Inferior parietal cortex (tissue), 1 donor: ENCODE results near the gene USF2.

Experiments
- DNase-seq: peaks from one replicate; pipeline ENCODE4 v3.0.0-alpha.2; 2016; ENCODE audit errors: extremely low spot score

The USF2 gene

DNA sequence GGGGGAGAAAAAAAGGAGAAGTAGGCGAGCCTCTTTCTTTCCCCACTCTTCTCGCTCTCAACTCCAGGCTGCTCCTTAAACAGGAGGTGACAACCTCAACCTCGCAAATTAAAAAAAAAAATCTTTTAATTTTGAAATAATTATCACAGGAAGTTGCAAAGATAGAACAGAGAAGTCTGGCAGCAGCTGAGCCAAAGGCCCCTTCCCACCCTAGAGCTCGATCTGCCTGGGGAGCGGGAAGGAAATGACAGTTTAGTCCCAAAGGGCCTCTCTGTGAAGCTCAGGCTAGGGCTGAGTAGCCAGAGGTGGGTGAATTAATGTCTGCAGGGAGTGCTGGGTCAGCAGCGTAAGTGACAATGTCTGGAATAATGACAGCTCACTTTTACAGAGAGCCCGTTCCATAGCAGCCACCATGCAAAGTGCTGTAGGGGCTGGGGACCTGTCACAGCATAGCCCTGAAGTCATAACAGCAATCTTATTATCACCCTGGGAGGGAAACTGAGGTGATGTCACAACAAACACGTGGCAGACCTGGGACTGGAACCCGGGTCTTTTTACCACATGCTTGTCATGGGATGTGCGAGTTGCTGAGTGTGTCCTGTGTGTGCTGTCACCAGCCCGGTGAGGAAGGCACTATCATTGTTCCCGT, 51.4 kb downstream of the USF2 start:
- DNase-seq = no peak

DNA sequence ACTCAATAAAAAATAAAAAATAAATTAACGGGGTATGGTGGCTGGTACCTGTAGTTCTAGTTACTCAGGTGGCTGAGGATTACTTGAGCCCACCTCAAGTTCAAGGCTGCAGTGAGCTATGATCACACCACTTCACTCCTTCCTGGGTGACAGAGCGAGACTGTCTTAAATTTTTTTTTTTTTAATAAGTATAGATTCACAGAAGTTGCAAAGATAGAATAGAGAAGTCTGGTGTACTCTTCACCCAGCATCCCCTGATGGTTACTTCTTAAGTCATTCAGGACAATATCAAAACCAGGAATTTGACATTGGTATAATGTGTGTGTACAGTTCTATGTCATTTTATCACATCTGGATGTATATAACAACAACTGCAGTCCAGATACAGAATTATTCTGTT, 52.5 kb downstream of the USF2 start:
- DNase-seq = no peak

DNA sequence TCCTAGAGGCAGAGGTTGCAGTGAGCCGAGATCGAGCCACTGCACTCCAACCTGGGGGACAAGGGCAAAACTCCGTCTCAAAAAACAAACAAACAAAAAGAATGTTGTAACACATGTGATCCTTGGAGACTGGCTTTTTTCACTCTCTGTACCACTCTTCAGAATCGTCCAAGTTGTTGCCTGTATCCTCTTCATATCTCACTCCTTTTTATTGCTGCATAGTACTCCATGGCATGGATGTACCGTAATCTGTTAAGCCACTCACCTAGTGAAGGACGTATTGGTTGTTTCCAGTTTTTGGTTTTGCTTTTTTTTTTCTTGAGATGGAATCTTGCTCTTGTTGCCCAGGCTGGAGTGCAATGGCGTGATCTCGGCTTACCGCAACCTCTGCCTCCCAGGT, 53.3 kb downstream of the USF2 start:
- DNase-seq = no peak

DNA sequence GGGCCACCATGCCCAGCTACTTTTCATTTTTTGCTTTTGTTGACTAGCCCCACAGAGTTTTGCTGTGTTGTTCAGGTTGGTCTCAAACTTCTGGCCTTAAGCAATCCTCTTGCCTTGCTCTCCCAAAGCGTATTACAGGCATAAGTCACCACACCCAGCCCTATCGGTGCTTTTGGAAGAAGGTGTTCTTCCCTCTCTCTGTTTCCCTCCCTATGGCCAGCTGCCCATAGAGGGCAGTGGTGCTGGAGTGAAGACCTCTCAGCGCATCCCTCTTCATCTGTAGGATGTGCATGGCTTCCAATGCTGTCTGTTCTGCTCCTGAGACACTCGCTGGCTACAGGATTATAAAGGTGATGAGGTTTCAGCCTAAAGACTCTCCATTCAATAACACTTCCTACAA, 58.9 kb downstream of the USF2 start:
- DNase-seq = no peak

DNA sequence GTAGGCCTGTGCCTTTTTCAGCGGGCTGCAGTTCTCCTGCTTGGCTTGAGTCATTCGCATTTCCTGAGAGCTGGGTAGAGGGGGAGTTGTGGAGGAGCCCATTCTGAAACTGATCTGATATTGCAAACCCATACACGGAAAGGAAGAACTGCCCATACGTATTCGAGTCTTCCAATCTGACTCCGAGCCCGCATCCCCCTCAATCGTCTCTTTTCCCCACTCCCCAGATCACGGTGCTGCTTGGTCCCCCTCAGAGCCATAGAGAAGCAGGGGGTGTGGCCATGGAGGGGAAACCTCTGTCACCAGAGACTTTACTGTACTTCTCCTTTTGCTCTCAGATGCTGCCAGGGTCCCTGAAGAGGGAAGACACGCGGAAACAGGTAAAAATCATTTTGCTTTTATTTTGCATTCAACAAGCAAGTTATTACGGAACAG, 60.1 kb downstream of the USF2 start, which contains the start of gene CD22:
CD22 (plus strand) TSS at position 337 of the 435 bp plus-strand sequence. CDS start 2,854 bp downstream, outside the sequence.
- DNase-seq = no peak

DNA sequence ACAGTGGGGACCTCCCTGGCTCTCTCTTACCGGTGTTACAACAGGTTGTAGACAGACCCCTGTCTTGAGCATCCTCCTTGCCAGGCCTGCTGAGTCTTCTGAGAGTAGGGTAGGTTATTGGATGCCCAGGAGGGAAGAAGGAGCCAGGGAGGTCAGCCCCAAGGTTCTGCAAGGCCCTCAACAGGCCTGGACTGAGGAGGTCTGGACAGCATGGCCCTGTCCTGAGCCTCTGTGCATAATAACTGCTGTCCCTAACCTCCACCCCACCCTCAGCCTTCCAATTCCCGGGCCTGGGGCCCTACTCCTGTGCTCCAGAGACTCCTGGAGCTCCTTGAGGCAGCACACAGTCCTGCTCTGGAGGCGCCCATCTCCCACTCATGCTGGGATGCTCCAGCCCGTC, 60.6 kb downstream of the USF2 start:
- no peak for DNase-seq
